HG02610 (cell line): ENCODE data around the gene DCDC2.
"Not testable (repeated sequence)": the region's sequence is repeated elsewhere in the genome, so short reads cannot be mapped to it uniquely, and the experiment has no call there.

Experiments used
- ATAC-seq: cut with Tn5 transposase; IDR thresholded peaks from one replicate; pipeline ENCODE4 v1.9.1; 2021; ENCODE audit warnings: mild to moderate bottlenecking, moderate library complexity; ENCODE audit not compliant: unreplicated experiment

Gene DCDC2

DNA sequence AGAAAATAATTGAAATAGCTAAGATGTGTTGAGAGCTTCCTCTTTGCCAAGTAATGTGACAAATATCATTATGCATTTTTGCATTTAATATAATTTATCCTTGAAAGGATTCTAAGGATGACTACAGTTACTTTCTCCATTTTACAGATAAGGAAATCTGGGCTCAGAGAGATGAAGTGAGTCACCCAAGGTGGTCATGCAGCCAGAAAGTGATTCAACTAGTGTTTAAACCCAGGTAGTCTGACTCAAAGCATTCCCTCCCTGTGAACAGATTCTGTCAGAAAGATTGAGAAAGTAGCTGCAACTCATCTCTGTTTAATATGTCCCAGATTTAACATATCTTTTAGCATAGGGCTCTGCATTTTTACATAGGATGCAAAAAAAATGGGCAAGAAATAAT is 203.7 kb downstream of the DCDC2 start:
- no peak for ATAC-seq

DNA sequence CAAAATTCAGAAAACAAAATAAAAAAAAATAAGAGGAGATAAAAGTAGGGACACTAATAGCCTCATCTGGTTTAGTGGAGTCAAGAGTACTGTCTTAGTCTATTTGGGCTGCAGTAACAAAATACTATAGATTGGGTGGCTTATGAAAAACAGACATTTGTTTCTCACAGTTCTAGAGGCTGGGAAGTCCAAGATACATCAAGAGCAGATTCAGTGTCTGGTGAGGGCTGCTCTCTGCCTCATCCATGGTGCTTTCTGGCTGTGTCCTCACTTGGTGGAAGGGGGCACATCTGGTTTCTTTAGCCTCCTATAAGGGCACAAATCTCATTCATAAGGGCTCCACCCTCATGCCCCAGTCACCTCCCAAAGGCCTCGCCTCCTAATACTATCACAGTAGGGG is 205.8 kb downstream of the DCDC2 start:
- no peak for ATAC-seq

DNA sequence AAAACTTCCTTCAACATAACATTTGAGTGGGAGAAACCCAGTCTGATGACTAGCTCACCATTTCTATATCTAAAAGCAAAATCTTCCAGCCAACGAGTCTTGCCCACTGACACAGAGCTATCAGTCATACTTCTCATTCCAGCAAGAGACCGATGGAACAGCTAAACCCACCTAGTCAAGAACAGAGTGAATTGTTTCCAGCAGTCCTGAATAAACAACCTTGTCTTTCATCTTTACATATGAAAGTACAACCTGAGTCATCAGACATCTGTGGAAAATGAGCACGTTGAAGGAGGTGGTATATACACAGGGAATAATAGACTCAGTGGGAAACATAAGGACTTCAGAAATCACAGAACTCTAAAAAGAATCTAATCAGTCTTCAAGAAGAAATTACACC is 208.0 kb downstream of the DCDC2 start:
- ATAC-seq, result no peak

DNA sequence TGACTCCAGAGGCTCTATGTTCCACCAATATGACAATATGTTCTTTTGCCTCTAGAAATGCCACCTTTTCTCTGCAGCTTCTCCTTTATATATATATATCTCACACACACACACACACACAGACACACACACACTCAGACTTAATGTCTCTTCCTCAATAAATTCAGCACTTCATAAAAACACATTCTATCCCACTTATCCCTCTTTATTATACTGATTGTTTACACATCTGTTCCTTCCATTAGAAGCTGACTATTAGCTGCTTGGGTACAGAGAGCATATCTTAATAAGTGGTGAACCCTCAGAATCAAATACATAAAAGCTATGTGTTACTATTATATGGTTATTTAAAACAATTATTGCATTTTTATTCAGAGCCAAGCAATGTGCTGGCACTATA is 208.6 kb downstream of the DCDC2 start:
- no peak for ATAC-seq

DNA sequence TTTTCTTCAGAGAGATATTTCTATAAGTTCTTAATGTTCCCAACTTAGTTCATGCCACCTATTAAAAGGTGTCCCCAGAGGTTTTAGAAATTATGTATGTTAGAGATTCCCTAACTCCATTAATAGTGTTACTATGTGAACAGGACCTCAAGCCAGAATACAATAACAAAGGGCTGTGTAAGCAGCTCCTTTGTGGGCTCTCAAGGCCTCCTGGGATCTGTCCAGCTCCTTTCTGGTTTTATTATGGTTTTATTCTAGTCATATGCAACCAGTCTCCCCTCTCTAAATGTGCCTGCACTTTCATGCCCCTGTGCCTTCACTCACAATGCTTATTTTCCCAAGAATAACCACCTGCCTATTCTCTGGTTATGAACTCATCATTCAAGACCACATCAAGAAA is 209.2 kb downstream of the DCDC2 start:
- no peak for ATAC-seq

DNA sequence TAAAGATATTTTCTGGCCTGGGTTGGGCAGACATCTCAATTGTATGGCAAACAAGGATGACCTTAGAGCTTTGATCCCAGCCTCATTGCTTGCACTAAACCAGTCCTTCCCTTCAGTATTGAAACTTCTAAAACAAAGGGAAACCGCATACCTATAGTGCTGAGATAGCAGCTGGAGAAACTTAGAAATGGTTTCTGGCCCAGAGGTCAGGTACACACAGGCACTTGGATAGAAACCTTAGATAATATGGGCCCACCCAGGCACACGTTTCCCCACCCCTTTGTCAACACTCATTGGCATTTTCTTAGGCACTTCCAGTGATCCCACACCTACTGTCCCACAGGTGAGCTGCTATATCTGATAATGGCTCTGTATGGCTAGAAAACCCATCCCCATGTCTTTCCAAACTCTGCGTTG is 209.7 kb downstream of the DCDC2 start:
- ATAC-seq, result no peak

DNA sequence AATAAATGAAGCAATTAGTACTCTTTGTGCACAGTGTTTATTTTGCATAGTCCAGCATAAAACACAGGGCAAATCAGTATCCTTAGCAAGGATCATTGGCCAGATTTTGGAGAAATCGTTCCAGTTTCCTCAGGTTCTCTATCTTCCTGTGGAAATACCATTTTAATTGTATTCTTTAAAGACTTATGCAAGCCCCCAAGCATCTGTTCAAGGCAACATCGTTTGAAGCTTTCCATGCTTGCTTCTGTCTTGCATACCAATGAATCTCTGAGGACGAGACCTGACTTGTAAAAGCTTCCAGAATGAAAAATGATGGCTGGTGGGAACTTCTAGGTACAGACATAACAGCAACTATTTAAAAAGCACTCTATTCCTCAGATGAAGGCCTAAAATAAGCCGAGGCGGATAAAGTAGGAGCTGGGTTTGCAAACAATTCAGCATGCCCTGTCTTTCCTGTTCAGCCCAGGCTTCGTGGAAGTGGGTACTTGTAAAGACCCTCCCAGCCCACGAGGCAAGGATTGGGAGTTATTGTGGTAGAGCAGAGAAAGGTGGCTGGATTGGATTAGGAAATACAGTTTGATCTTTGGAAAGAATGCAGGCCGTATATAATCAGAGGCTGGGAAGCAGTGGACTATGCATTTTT is 210.2 kb downstream of the DCDC2 start:
- no peak for ATAC-seq

DNA sequence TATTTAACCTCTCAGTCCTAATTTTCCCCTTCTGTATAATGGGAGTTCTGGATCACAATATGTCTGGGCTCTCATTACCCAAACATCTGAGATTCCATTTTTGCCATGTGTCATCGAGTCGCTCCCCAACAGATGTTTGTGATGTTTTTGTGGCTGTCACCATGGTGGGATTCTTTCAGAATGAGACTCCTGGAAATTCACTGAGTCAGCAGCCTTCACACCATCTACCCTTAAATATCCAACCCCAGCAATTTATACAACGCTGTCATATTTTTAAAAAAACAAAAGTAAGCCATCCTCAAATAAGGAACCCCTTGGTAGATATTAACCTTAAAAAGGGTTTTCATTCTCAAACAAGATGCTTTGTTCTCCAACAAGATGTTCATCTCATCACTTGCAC is 211.0 kb downstream of the DCDC2 start:
- ATAC-seq, result no peak

DNA sequence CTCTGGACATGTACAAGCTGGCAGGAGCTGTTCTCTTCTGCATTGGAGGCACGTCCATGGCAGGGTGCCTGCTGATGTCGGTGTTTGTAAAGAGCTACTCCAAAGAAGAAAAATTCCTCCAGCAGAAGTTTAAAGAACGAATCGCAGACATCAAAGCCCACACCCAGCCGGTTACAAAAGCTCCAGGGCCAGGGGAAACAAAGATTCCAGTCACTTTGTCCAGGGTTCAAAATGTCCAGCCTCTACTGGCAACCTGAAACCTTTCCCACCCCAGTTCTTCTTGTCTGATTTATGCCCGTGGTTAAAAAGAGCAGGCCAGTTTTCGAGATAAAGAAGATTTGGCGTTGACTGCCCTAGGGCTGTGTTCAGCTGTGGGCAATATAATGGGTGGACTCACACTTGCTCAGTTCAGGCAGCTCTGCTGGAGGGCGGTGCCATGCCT is 212.1 kb downstream of the DCDC2 start:
- ATAC-seq, result no peak

DNA sequence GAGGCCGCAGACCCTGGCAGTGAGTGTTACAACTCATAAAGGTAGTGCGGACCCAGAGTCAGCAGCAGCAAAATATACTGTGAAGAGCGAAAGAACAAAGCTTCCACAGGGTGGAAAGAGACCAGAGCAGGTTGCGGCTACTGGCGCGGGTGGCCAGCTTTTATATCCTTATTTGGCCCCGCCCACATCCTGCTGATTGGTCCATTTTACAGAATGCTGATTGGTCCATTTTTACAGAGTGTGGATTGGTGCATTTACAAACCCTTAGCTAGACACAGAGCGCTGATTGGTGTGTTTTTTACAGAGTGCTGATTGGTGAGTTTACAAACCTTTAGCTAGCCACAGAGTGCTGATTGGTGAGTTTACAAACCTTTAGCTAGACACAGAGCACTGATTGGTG is 215.1 kb downstream of the DCDC2 start:
- ATAC-seq, result not testable (repeated sequence)

DNA sequence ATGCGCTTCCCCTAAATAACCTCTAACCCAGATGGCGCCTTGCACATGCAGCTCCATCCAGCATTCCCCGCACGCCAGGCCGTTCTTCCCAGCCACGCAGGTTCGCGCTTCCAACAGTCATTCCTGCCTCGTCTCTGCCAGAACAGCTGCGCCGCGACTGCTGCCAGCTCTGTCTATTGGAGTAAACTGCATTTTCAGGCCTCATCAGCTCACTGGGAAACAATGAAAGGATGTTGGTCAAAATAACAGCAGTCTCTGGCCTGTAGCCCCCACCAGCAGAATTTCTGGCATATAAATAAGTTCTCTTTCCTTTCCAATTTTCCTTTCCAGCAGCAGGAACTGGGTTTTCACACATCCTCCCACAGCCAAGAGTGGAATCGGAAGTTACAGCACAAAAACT is 217.3 kb downstream of the DCDC2 start:
- ATAC-seq, result no peak

DNA sequence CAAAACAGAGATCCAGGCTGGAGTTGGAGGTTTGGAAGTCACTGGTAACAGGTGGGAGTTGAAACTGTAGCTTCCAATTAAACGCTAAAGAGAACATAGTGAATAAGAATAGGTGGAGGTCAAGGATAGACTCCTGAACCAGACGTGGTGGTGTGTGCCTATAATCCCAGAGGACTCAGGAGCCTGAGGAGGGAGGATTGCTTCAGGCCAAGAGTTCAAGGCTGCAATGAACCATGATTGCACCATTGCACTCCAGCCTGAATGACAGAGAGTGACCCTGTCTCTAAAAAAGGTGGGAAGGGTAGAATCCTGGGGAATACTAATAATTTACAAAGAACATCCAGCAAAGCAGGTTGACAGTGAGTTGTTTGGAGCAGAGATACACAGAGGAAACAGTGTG is 218.2 kb downstream of the DCDC2 start:
- no peak for ATAC-seq

DNA sequence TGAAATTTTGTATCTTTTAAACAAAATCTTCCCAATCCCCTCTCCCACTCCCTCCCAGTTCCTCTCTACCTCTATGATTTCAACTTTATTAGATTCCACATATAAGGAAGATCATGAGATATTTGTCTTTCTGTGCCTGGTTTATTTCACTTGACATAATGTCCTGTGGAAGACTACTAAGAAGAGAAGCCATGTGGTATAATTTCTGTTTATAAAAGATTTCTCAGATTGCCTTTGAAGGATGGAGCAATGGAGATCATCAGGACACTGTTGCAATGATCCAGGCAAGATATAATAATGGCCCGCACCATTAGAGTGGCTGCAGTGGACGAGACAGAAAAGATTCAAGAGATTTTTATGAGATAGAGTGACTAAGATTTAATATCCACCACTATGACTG is 218.8 kb downstream of the DCDC2 start:
- ATAC-seq, result no peak

DNA sequence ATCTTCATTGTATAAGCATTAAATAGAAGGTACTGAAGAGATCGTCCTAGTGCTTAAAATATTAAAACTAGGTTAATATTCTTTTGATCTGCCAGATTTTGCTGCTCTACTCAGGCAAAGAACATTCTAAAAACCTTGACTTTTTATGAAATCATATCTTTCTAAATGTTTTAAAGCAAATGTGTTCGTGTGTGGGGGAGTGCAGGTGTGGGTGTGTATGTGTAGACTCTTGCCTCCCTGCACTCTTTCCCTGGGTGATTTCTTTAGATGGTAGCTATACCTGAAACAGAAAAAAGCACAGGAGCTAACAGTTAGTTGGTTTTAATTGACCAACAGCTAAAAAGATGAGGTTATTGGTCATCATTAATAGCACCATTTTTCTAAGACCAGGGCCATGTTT is 226.1 kb downstream of the DCDC2 start:
- no peak for ATAC-seq

DNA sequence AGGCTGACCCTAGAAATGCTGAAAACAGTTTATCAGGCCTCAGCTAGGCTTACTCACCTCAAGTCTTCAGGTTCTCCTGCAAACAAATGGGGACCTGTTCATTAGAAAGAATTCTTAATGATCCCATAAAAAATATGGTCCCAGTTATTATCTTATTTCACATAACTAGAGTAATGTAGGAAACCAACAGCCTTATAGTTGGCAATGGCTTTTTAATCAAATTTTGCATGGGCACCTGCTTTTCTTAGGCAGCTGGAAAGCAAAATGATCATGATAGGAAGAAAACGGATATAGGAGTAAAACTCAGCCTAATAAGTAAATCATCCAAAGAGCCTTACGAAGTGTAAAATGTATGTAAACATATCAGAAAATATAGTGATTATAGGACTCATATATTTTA is 230.5 kb downstream of the DCDC2 start:
- ATAC-seq, result no peak

DNA sequence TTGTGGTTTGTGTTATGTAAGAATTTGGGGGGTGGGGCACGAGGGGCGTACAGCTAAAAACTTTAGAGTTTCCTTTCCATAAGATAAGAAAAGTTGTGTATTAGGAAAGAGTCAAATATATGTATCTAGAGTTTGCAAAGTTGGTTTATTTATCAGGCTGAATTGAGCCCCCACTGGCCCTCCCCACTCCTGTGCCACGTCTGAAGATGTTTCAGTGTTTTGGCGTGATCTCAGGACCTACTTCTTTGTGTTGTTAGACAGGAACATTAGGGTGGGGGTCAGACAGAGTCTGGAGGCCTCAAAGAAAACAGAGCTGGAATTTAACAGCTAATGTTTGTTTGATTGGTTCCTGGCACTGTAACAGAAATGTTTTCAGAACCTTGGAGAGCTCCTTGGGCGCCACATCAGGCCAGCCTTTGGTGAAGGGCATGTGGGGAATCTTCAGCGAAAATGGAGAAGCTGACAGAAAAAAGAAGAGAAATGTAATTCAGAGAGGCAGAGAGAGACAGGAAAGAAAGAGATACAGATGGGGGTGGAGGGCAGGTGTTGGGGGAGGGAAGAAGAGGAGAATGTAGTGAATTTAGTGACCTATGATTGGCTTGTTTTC is 231.2 kb downstream of the DCDC2 start:
- no peak for ATAC-seq

DNA sequence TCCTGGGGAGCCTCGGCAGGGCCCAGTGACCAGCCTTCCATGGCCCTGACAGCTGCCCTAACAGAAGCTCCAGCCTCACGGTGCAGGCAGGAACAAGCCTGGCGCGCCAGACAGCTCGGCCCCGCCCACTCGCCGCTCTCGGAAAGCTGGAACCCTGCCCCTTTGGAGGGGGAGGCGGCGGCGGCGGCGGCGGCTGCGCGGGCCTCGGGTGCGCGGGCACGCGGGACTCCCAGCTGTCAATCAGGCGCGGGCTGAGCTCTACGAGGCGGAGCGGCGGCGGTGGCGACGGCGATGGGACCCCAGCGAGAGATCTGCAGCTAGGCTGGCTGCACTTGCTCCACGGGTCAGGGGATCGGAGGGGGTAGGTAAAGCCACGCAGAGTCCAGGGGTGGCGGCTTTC is 231.9 kb downstream of the DCDC2 start, which contains the start of gene NRSN1:
Gene NRSN1, plus strand, starts transcription at position 236 of the 400 bp plus-strand sequence. CDS start 8,113 bp downstream, outside the sequence.
- ATAC-seq, result no peak

DNA sequence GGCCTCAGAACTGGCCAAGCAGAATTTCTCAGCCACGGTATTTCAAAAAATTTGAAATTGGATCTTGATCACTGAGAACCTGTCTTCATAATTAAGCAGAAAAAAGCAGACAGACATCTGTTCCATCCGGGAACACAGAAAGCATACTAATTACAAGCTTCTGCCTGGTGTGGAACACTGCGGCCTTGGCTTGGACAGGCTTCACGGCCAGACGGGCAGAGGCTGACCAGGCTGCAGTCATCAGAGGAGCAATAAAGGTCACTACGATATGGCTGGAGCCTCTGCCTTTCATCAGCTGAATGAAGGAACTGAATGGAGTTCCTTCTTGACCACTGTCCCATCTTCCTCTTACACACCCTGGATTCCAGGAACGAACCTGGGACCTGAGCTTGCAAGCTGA is 235.7 kb downstream of the DCDC2 start:
- ATAC-seq, result no peak
